Posterior vena cava (tissue), 2 donors: ENCODE measurements around the gene CAPZA2. TPM values are rescaled to one million over a fixed set of nuclear protein-coding genes. Genes with fewer than 3 reads are reported as not detected.

Source experiments
- DNase-seq: peaks from one replicate; pipeline ENCODE4 v3.0.0-alpha.2; 2020; ENCODE audit warnings: low spot score
- intact Hi-C, 2 donors: fragments of 100-400 bp; cut with DNase I; formaldehyde crosslinking; loops; one replicate each; pipeline versions ENCODE4 v1.14.1 to v1.14.2; 2022 to 2023
- total RNA-seq, 2 donors: library from RNA; stranded (reverse); fragmentation: NEBNext Ultra II Directional; extraction: Animal tissue kit (Norgen Biotek cat#: 25700); gene quantifications; one replicate each; pipeline ENCODE4 v1.2.1, GENCODE V29; 2021
- donor health status: DM: yes; HTN: yes; CAD: no.
- donor health status: DM: yes; HTN: yes; CAD: no.

Gene CAPZA2
- total RNA-seq, 2 donors from 2014 or later, result 373 to 402 TPM

- no peak for DNase-seq
- intact Hi-C loops, result no loop called here
These were observed 8.3 kb upstream of the CAPZA2 start for GRCh38 chr7:116854132-116854531.

GRCh38 chr7:116857052-116857451 is 5.3 kb upstream of the CAPZA2 start:
- intact Hi-C loops, result no loop called here
- no peak for DNase-seq

GRCh38 chr7:116859323-116859722 is 3.1 kb upstream of the CAPZA2 start:
- intact Hi-C loops, result no loop called here
- DNase-seq, result no peak

GRCh38 chr7:116861717-116862116 is 670 bp upstream of the CAPZA2 start:
- intact Hi-C loops, result no loop called here
- DNase-seq, result no peak

- intact Hi-C loops, result no loop called here
These were observed 724 bp downstream of the CAPZA2 start for GRCh38 chr7:116862951-116863670.

GRCh38 chr7:116863936-116864500 is 1.6 kb downstream of the CAPZA2 start:
- intact Hi-C loops, result no loop called here
- no peak for DNase-seq

More at GRCh38 chr7:116862951-116863670, 724 bp downstream of the CAPZA2 start:
- DNase-seq, result no peak

- no peak for DNase-seq
- intact Hi-C loops, result no loop called here
These were observed 8.8 kb downstream of the CAPZA2 start for GRCh38 chr7:116871061-116871700.

- no peak for DNase-seq
- intact Hi-C loops, result no loop called here
These were observed 9.6 kb downstream of the CAPZA2 start for GRCh38 chr7:116872026-116872425.

GRCh38 chr7:116873619-116874018 is 11.2 kb downstream of the CAPZA2 start:
- DNase-seq, result no peak
- intact Hi-C loops, result no loop called here

- no peak for DNase-seq
These were observed 14.5 kb downstream of the CAPZA2 start for GRCh38 chr7:116876664-116877442.

GRCh38 chr7:116877443-116878217 is 15.2 kb downstream of the CAPZA2 start:
- intact Hi-C loops, result no loop called here
- DNase-seq, result no peak

More at GRCh38 chr7:116876664-116877442, 14.5 kb downstream of the CAPZA2 start:
- intact Hi-C loops, result no loop called here

- DNase-seq, result no peak
- intact Hi-C loops, result no loop called here
These were observed 22.3 kb downstream of the CAPZA2 start for GRCh38 chr7:116884691-116885090.

- intact Hi-C loops, result no loop called here
- no peak for DNase-seq
These were observed 23.3 kb downstream of the CAPZA2 start for GRCh38 chr7:116885724-116886123.

GRCh38 chr7:116886543-116887156 is 24.3 kb downstream of the CAPZA2 start:
- DNase-seq, result no peak
- intact Hi-C loops, result no loop called here

GRCh38 chr7:116888895-116889294 is 26.5 kb downstream of the CAPZA2 start:
- intact Hi-C loops, result no loop called here
- no peak for DNase-seq

GRCh38 chr7:116895849-116896248 is 33.5 kb downstream of the CAPZA2 start:
- DNase-seq, result no peak
- intact Hi-C loops, result no loop called here

- DNase-seq, result no peak
- intact Hi-C loops, result no loop called here
These were observed 35.3 kb downstream of the CAPZA2 start for GRCh38 chr7:116897661-116898060.

GRCh38 chr7:116899308-116899707 is 36.9 kb downstream of the CAPZA2 start:
- no peak for DNase-seq
- intact Hi-C loops, result no loop called here

GRCh38 chr7:116901143-116901542 is 38.8 kb downstream of the CAPZA2 start:
- intact Hi-C loops, result no loop called here

More at GRCh38 chr7:116901143-116901542, 38.8 kb downstream of the CAPZA2 start:
- no peak for DNase-seq
